RPMI8226 (cell line): ENCODE data around the gene GAK.

Experiments used
- DNase-seq: peaks from one replicate; pipeline ENCODE4 v3.0.0-alpha.2; 2015

Gene GAK

DNA sequence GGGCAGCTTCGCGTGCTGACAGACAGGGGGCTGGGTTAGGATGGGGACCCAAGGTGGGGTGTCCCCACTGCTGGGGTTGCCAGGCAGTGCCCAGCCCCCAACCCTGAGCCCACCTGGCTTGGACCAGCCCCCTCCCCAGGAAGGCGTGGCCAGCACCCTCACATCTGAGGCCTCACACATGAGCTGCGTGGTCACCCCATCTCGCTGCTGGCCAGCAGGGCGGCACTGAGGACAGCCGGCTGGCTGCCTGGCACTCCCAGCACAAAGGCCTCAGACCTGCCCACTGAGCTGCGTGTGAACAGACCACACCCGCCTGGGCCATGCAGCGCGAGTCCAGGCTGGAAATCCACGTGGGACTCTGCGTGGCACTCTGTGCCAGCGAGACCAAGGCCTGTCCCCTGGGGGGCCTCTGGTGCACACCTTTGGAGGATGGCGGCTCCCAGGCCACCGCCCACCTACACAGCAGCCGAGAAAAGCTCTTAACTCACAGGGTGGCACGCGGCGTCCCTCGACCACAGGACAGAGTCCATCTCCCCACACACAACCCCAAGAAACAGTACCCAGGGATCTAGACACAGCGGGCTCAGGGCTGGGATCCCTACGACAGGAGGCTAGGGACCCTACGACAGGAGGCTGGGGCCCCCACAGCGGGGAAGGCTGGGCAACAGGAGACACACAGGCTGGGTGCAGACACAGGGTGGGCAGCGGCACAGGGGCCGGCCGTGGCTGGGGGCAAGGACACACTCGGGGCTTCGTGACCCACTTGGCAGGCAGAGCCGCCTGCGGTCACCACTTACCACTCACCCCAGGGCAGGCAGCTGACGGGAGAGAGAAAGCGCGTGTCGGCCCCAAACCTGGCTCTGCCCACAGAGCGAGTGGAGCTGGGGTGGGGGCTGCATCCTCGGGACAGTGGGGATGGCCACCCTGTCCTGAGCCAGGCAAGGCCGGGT, 31.4 kb upstream of the GAK start:
- DNase-seq, result no peak

DNA sequence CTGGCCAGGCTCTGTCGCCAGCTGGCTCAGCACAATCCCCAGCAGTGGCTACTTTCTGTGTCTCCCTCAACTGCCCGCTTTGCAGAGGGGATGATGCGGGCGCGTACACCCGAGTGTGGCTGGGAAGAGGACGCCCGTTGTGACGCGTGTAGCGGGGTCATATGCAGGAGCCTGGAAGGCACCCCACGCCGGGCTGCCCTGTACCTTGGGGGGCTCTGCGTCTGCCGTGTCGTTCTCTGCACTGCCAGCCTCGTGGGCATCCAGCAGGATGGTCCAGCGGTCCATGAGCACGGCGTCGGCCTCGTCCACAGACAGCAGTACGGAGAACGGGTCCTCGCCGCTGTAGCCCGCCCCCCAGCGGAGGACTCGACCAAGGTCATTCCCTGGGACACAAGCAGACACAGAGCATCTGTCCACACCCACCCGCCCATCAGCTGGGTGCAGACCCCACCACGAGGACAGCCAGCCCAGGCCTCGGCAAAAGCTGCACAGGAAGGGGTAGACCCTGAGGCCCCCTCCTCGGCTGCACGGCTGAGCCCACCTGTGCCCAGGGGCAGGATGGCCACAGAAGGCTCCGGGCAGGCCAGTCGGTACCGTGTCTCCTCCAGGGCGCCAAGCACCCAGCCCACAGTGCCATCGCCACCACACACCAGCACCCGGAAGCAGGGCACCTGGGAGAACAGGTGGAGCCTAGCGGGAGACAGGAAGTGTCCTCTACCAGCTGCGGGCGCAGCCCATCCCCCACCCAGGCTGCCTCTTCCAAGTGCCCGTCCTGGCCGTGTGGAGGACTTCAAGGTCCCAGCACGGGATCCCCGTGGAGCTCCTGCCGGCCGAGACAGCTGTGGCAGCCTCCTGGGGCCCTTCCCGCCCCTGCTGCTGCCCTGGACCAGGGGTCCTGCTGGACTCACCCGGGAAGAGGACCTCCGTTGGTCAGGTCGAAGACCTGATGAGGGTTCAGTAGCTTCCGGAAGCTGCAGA, 30.4 kb upstream of the GAK start:
- DNase-seq, result peak; percentile 56

DNA sequence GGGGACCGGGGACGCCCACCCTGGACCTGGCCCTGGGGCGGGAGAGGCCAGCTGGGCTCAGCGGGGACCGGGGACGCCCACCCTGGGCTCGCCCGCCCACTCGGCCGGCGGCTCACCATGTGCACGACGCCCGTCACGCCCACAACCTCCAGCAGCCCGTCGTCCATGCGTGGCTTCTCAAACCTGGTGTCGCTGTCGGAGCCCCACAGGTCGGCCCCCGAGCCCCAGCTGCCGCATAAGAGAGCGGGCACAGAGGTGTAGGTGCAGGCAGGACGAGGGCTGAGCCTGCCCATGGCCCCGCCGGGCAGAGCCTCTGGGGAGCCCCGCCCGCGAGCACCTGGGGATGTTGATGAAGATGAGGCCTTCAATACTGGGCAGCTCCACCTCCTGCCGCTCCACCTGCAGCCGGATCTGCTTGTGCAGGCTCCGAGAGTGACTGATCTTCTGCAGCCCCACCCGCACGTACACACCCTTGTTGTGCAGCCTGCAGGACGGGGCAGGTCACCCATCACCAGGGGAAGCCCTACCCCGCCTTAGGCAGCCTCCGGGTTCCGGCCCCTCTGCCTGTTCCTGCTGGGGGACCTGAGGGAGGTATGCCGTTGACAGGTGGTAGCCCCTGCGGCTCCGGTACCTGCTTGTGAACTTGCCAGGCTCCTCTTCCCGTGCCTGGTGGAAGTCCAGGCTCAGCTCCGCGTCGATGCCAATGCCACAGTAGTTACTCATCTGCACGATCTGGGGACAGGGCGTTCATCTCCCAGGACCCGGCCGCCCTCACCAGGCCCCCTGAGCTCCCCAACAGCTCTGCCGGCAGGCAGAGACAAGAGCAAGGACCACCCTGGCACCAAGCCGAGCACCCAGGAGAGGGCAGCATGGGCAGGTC, 29.5 kb upstream of the GAK start:
- no peak for DNase-seq

DNA sequence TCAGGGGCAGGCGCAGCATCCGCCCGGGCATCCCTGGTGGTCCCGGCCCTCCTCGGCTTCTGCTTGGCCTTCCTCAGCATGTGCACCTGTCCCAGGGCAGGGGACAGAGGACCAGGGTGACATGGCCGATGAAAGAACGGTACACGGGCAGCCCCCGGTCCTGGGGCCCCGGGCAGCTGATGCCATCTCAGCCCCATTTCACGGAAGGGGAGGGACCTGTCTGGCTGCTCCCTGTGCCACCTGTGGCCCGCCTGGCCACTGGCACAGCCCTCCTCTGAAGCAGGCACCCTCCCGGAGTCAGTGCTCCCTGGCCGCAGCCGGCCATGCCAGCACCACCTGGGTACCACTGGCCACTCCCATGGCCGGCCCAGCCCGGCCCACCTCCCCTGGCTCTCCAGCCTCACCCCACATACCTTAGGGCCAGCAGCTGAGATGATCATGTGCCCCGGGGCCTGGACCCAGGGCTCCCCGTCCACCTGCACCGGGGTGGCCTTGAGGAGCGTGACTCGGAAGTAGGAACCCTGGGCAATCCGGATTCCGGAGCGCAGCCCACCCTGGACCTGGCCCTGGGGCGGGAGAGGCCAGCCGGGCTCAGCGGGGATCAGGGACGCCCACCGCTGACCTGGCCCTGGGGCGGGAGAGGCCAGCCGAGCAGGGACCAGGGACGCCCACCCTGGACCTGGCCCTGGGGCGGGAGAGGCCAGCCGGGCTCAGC, 28.7 kb upstream of the GAK start:
- no peak for DNase-seq

DNA sequence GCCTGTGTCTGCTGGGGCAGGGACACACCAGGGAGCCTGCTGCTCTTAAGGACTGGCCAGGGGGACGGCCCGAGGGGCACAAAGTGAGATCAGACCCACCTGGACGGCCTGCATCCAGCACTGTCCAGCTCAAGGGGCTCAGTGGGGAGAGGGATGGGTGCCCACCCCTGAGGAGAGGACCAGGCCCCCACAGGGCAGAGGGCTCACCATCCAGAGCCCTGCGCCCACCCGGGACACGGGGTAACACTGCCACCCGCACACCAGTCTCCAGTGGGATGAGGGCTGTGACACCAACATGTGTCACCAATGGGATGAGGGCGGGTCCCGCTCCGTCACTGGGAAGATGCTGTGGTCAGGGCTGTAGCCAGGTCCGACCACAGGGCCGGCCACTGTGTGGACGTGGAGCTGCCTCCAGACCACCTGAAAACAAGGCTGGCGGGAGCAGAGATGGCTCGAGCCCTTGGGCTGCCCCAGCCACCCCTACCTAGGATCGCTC, 28.1 kb upstream of the GAK start:
- no peak for DNase-seq

DNA sequence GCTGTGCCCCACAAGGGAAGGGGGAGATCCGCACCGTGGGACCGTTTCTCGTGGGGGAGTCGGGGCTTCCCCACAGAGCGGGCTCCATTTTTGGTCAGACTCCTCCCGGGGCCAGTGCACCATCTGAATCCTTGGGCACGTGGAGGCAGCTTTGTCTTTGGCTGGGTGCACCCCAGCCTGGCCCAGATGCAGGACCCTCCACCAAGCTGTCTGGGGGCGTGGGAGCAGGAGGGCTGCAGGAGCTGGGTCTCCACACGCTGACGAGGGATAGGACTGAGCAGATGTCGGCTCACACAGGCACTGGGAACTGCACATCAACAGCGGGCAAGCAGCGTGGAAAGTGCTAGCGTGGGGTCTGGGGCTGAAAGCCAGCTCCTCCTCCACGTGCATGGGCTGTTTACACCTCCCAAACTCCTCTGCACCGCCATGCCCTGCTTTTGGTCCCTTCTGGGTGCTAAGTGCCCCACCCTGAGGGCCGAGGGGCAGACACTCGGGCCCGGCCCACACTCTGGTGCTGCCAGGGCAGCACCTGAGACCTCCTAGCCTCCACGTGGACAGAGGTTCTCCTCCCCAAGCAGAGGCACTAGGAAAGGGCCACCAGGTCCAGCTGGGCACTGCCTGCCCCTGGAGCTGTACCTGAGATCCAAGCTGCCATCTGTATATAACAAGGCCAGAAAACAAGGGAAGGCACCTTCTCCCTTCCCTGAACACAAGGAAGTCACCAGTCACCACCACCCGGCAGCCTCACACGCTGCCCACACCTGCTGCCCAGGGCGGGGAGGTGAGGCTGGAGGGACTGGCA, 27.4 kb upstream of the GAK start:
- DNase-seq, result no peak

DNA sequence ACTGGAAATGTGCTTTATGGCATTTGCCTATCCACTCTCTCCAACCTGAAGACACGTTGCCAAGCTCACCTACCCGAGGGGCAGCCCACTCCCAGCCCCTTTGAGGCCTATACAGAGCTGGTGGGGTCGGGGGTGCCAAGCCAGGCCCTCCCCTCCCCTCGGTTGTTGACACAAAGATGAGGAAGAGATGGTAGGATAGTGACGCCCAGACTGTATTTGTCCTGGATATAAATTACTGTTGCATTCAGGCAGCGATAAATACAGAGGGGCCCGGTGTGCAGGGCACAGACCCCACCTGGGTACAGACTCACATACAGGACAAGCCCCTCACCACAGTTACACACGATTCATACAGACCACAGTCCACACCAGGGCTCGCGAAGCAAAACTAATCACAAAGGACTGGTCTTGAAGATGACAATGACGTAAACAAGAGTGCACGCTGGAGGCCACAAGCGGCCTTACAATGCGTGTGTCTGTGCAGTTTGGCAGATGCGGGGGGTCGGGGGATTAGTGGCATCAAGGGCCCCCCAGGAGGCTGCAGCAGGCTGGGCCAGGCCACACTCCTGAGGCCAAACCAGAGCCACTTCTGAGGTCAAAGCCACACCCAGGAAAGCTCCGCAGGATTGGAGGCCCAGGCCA, 26.7 kb upstream of the GAK start:
- DNase-seq, result no peak

DNA sequence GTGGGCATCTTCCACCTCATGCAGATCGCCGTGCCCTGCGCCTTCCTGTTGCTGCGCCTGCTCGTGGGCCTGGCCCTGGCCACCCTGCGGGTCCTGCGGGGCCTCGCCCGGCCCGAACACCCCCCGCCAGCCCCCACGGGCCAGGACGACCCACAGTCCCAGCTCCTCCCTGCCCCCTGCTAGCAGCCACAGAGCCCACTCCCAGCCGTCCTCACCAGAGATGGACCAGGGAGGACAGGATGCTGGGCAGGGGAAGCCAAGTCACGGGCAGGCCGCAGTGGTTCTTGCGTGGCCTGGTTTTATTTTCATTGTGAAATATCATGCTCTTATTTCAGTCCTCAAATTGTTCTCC, 26.2 kb upstream of the GAK start:
- DNase-seq, result no peak

DNA sequence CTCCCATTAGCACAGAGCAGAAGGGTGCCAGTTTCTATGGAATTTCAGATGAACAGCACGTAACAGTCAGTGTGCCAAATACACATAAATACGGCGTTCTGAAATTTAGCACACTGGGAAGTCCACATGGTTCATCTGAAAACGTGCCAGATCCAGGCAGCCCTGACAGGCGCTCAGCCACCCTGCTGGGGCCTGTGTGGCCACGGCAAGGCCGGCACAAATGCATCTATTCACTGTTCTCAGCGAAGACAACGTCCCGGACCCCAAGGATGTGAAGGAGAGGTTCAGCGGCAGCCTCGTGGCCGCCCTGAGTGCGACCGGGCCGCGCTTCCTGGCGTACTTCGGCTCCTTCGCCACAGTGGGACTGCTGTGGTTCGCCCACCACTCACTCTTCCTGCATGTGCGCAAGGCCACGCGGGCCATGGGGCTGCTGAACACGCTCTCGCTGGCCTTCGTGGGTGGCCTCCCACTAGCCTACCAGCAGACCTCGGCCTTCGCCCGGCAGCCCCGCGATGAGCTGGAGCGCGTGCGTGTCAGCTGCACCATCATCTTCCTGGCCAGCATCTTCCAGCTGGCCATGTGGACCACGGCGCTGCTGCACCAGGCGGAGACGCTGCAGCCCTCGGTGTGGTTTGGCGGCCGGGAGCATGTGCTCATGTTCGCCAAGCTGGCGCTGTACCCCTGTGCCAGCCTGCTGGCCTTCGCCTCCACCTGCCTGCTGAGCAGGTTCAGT, 25.6 kb upstream of the GAK start:
- no peak for DNase-seq

DNA sequence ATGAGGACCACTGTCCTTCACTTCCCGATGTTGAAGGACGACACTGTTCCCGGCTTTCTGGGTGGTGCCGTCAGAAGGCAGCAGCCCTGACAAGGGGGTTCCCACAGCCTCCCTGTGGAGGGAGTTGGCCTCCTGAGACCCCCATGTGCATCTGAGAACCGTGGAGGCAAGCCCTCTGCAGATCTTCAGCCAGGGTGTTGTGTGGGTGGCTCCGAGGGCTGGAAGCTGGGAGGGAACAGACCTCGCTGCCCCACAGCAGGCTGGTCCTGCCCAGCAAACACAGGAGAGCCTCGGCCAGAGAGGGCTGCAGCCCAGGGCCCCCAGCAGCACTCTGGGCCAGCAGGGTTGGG, 25.1 kb upstream of the GAK start:
- DNase-seq, result no peak

DNA sequence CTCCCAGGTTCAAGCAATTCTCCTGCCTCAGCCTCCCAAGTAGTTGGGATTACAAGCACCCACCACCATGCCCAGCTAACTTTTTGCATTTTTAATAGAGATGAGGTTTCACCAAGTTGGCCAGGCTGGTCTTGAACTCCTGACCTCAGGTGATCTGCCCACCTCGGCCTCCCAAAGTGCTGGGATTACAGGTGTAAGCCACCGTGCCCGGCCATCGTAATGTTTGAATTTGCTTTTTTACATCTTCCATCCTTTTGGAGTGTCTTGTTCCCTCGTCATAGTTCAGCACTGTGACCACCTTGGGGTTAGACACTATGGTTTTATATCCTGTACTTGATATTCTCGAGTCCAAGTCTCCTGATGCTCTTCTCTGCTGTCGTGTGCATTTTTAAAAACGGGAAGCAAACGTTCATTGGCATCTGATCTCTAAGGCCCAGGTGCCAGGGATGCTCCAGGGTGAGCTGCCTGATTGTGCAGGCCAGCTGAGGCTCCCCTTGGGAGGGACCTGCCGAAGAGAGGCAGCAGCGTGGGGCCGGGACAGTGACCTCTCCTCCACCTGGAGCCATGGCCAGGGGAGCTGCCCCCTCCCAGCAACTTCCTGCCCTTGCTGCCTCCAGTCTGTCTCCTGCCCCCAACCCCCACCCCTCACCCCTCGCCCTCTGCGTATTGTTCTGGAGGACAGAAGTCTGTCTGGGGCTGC, 24.6 kb upstream of the GAK start:
- no peak for DNase-seq

DNA sequence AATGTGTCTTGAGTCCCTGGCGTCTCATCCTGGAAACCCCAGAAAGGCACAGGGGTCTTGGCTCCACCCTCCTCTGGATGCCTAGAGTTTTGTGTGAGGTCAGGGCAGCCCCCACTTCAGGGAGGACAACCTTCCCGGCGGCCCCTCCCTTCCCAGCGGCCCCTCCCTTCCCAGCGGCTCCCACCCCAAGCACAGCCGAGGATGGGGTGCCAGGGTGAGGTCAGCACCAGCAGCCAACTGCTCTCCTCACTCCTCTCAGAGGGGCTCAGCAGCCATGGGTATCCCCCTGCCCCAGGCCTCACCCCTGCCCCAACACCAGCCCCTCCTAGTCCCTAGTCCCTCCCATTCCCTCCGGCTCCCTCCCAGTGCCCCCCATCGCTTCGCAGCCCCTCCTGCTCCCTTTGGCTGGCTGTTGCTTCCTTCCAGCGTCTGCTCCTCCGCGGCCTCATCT, 23.8 kb upstream of the GAK start:
- DNase-seq, result no peak

DNA sequence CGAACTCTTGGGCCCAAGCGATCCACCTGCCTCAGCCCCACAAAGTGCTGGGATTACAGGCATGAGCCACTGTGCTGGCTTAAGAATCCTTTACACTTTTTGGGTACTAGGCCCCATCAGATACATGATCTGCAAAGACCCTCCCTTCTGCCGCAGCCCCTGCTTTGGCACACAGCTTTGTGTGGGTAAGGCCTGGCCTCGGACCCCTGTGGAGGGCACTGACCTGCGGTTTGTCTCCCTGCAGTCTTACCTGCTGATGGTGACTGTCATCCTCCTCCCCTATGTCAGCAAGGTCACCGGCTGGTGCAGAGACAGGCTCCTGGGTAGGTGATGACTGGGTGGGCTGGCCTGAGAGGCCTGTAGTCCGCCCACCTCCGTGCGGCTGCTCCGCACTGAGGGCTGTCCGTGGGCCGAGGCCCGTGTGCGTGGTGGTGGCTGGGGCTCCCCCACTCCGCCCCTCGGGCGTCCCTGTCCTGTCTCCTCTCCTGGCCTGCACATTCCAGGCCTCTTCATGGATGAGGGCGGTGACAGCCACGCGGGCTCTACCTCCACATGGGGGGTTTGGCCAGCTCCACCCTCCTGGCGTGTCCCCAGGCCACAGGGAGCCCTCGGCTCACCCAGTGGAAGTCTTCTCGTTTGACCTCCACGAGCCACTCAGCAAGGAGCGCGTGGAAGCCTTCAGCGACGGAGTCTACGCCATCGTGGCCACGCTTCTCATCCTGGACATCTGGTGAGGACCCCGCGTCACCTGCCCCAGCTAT, 23.2 kb upstream of the GAK start:
- DNase-seq, result no peak

DNA sequence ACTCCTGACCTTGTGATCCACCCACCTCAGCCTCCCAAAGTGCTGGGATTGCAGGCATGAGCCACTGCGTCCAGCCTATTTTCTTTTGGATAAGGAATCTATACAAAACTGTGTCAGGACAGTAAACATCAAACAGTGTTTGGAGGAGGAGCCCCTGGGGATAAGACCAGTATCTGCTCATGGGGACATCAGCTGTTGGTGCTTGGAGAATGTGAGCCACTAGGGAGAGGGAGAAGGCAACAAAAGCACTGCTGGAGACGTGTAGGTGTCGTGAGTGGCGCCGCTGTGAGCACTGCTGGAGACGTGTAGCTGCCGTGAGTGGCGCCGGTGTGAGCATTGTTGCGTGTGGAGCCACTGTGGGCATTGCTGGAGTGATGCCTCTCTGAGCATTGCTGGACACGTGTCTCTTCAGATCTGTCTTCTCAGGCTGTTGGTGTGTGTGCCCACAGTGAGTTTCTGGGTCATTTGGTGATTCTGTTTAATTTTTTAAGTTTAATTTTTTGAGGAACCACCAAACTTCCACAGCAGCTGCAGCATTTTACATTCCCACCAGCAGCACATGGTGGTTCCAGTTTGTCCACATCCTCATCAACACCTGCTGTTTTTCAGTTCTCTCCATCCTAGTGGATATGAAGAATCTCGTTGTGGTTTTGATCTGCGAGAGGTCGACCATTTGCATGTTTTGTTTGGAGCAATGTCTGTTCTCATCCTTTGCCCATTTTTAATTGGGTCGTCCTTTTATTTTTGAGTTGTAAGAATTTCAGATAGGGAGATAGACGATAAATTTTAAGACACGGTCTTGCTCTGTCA, 22.3 kb upstream of the GAK start:
- no peak for DNase-seq

DNA sequence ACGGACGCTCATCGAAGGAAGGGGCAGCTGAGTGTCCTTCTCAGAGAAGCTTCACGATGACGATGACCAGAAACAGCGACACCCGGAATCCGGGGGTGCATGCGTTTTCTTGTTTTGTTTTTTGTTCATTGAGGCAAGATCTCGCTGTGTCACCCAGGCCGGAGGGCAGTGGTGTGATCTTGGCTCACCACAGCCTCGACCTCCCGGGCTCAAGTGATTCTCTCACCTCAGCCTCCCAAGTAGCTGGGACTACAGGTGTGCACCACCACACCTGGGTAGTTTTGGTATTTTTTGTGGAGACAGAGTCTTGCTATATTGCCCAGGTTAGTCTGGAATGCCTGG, 21.4 kb upstream of the GAK start:
- no peak for DNase-seq

DNA sequence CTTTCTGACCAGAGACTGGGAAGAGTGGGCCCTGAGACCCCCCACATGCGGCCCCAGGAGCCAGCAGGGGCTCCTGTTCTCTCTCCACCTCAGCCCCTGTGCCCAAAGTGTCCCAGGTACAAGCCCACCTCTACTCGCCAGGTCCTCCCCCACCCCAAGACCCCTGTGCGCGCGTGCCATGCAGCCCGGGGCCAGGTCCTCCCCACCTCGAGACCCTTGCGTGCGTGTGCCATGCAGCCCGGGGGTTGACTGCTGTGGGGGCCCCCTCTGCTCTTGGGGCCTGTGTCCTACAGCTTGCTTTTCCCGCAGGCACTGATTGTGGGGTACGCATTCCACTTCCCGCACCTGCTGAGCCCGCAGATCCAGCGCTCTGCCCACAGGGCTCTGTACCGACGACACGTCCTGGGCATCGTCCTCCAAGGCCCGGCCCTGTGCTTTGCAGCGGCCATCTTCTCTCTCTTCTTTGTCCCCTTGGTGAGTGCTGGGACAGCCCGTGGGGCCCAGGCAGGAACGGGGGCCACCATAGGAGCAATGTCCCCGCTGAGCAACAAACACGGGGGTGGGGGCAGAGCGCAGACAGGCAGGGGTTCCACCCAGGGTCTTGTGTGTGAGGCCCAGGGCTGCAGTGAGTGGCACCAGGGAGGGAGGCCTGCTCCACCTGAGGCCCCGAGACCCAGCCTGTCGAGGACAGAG, 20.9 kb upstream of the GAK start:
- DNase-seq, result no peak
